ENCODE results near the gene MTUS2. TPM values are rescaled to one million over a fixed set of nuclear protein-coding genes. Genes with fewer than 3 reads are reported as not detected.

MTUS2 gene
- total and polyA plus RNA-seq, 7 experiments from 2014 or later, result 0.05 to 0.83 TPM; not detected in 5

DNA sequence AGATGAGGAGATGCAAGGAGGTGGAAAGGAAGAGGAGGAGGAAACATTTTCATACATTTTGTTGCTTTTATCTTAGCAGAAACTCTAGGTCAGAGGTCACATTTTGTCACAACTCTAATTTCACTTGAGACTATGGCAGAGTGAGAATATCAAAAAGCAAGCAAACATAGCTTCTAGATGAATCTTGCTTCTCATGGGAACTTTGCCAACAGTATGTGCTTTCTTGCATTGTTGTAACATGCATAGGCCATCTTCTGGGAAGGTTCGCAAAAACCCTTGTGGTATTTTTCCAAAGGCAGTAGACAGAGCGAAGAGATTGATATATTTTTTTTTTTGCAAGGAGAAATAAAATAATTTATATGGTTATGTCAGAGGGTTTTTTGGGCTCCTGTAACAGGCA, 291.3 kb downstream of the MTUS2 start:
- Mint-ChIP-seq H3K9me3 (peaks cover 0 to 2% (median 0%) of the 10 kb centered on the region in 11 donors), H3K27me3 (peaks cover 0 to 6% (median 0%) of the 10 kb centered on the region in 5 donors), H3K27ac (no peak overlapping the region), H3K4me3 (no peak overlapping the region), H3K36me3 (no peaks in the 10 kb centered on the region), H3K4me1 (peaks cover 0 to 2% (median 0%) of the 10 kb centered on the region in 7 donors)
- DNase-seq, result no peak
- Histone ChIP-seq H3K4me1 (ENCODE audit: control insufficient read depth in 2 of 2, insufficient read depth in 2 of 2, low read length in 2 of 2) (no peaks in the 10 kb centered on the region), H3K27ac (ENCODE audit: low read depth, low read length) (no peak overlapping the region), H3K36me3 (ENCODE audit: control insufficient read depth in 2 of 3, insufficient read depth in 3 of 3, low read length in 3 of 3) (no peaks in the 10 kb centered on the region), H3K9me3 (ENCODE audit: control insufficient read depth in 2 of 3, low read length in 3 of 3) (no peaks in the 10 kb centered on the region), H3K27me3 (ENCODE audit: control insufficient read depth in 2 of 2, insufficient read depth in 2 of 2, low read length in 2 of 2) (no peaks in the 10 kb centered on the region), H3K4me3 (ENCODE audit: low read length) (no peak overlapping the region)
- intact Hi-C loops (cut with micrococcal nuclease), result no loop called here
- ChIA-PET POLR2A (no interaction called here), CTCF (no interaction called here)
- no peak for ATAC-seq

DNA sequence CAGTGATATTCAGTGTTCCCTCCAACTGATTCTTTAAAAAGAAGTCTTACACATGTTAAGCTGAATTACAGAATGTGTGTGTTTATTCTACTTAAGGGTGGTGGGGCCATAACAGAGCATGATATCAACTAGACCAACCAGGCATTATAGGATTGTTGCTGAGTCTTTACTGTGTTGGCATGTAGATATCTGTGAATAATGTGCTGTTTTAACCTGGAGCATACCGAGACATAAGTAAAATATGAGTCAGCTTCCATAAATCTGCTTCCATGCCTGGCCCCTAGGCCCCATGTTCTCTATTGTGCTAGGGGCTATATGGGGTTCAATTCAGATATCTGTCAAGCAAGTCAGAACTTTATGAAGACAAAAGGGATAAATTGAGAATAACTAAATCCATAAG, 295.7 kb downstream of the MTUS2 start:
- H3K27ac ChIP-seq (ENCODE audit: low read depth, low read length), result no peak overlapping the region
- POLR2A ChIA-PET, result no interaction called here

DNA sequence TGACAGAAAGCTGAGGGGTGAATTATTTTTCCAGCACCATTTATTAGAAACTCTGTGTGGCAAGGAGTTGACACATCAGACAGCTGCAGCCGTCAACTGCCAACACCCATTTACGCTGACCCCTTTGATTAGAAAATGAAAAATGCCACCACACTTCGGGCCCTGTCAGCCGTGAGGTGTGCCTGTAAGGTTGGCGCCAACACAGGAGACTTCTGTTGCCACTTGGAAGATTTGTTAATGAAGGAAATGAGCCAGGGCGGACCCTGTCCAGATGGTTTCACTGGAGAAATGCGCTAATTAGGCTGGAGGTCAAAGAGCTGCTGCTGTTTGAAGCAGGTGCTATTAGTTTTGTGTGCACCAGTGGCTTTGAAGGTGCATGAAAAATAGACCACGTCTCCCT, 297.5 kb downstream of the MTUS2 start:
- ChIA-PET POLR2A (no interaction called here), CTCF (no interaction called here)
- intact Hi-C loops (cut with micrococcal nuclease), result no loop called here
- Histone ChIP-seq H3K27ac (ENCODE audit: low read depth, low read length) (no peak overlapping the region), H3K9me3 (ENCODE audit: control insufficient read depth in 2 of 3, low read length in 3 of 3) (no peaks in the 10 kb centered on the region), H3K4me1 (ENCODE audit: control insufficient read depth in 2 of 2, insufficient read depth in 2 of 2, low read length in 2 of 2) (no peaks in the 10 kb centered on the region), H3K36me3 (ENCODE audit: control insufficient read depth in 2 of 3, insufficient read depth in 3 of 3, low read length in 3 of 3) (no peaks in the 10 kb centered on the region), H3K4me3 (ENCODE audit: low read length) (no peak overlapping the region), H3K27me3 (ENCODE audit: control insufficient read depth in 2 of 2, insufficient read depth in 2 of 2, low read length in 2 of 2) (no peaks in the 10 kb centered on the region)
- ATAC-seq, result no peak
- Mint-ChIP-seq H3K4me3 (no peak overlapping the region), H3K27me3 (peaks cover 0 to 7% (median 0%) of the 10 kb centered on the region in 5 donors), H3K4me1 (no peaks in the 10 kb centered on the region), H3K27ac (no peak overlapping the region), H3K9me3 (peaks cover 0 to 2% (median 0%) of the 10 kb centered on the region in 11 donors), H3K36me3 (no peaks in the 10 kb centered on the region)
- DNase-seq, result no peak

More for the DNA sequence above, 295.7 kb downstream of the MTUS2 start:
- DNase-seq, result no peak
- CTCF ChIA-PET, result no interaction called here
- Mint-ChIP-seq H3K27ac (no peak overlapping the region), H3K27me3 (peaks cover 0 to 13% (median 0%) of the 10 kb centered on the region in 5 donors), H3K9me3 (peaks cover 0 to 2% (median 0%) of the 10 kb centered on the region in 11 donors), H3K4me1 (no peaks in the 10 kb centered on the region), H3K4me3 (no peak overlapping the region), H3K36me3 (no peaks in the 10 kb centered on the region)
- Histone ChIP-seq H3K36me3 (ENCODE audit: control insufficient read depth in 2 of 3, insufficient read depth in 3 of 3, low read length in 3 of 3) (no peaks in the 10 kb centered on the region), H3K9me3 (ENCODE audit: control insufficient read depth in 2 of 3, low read length in 3 of 3) (no peaks in the 10 kb centered on the region), H3K4me1 (ENCODE audit: control insufficient read depth in 2 of 2, insufficient read depth in 2 of 2, low read length in 2 of 2) (no peaks in the 10 kb centered on the region), H3K4me3 (ENCODE audit: low read length) (no peak overlapping the region), H3K27me3 (ENCODE audit: control insufficient read depth in 2 of 2, insufficient read depth in 2 of 2, low read length in 2 of 2) (no peaks in the 10 kb centered on the region)
- ATAC-seq, result no peak
- intact Hi-C loops (cut with micrococcal nuclease), result loop anchor here in 1 of 2 donors (2.0 kb wide), 1 partner anchor 19 kb away; no protein-coding TSS in a partner anchor

DNA sequence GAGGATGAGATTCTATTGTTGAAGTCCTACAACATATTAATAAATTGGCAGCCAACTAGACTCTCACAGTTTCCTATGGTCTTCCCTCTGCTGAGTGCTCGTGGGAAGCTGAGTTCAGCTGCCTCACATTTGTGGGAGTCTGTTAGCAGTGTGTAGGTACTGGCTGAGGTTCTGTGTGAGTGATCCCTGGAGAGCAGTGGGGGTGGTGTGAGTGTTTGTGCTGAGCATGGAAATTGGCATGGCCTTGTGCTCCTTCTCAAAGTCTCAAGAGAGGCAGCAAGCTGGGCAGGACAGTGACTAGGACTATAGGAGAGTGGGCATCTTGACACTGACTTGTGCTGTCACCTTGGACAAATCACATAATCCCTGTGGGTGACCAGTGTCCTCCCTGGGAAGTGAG, 298.3 kb downstream of the MTUS2 start:
- DNase-seq (no peak), ATAC-seq (no peak)
- CTCF ChIA-PET, result no interaction called here
- no peaks in the 10 kb centered on the region for H3K9me3 ChIP-seq (ENCODE audit: control insufficient read depth in 2 of 3, low read length in 3 of 3)
- POLR2A ChIA-PET, result no interaction called here
- peaks cover 0 to 2% (median 0%) of the 10 kb centered on the region in 11 donors for H3K9me3 Mint-ChIP-seq
- no peak overlapping the region for H3K4me3 ChIP-seq (ENCODE audit: low read length)
- H3K4me1 ChIP-seq (ENCODE audit: control insufficient read depth in 2 of 2, insufficient read depth in 2 of 2, low read length in 2 of 2), result no peaks in the 10 kb centered on the region
- H3K4me1 Mint-ChIP-seq, result no peaks in the 10 kb centered on the region
- intact Hi-C loops (cut with micrococcal nuclease), result no loop called here
- no peaks in the 10 kb centered on the region for H3K27me3 ChIP-seq (ENCODE audit: control insufficient read depth in 2 of 2, insufficient read depth in 2 of 2, low read length in 2 of 2)
- no peaks in the 10 kb centered on the region for H3K36me3 ChIP-seq (ENCODE audit: control insufficient read depth in 2 of 3, insufficient read depth in 3 of 3, low read length in 3 of 3)
- H3K27ac ChIP-seq (ENCODE audit: low read depth, low read length), result no peak overlapping the region
- H3K27me3 Mint-ChIP-seq, result peaks cover 0 to 7% (median 0%) of the 10 kb centered on the region in 5 donors
- no peak overlapping the region for H3K4me3 Mint-ChIP-seq
- no peaks in the 10 kb centered on the region for H3K36me3 Mint-ChIP-seq
- no peak overlapping the region for H3K27ac Mint-ChIP-seq

DNA sequence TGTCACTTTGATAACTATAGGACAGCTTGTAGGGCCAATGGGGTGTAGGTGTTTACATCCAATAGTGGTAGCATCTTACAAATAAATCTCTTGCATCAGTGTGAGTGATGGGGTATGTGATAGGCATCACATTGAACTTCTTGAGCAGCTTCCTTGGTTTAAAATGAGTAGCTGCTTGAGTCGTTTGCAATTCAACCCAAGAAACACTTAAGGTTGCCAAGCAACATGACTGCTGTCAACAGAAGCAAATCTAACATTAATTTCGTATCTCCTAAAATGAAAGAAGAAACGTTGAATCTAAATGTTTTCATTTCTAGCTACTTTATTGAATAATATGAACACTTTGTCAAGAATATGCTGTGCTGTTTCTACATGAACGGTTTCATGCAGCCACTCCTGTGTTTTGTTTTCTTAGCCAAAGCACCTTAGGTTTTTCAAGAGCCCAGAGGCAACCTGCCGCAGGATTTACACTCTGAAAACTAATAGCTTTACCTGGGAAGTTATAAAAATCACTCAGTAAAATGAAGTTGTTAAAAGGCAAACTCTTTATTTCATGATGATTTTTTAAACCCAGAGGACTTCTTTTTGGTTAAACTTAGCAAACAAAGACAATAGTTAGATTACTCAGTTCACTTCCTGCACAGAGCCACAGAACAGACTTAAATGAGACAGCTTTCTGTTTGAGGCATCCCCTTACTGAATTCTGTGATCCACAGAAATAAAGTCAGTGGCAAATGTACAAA, 305.2 kb downstream of the MTUS2 start:
- DNase-seq, result peak in 1 of 9 donors; percentile 3
- H3K36me3 ChIP-seq (ENCODE audit: control insufficient read depth in 2 of 3, insufficient read depth in 3 of 3, low read length in 3 of 3), result no peaks in the 10 kb centered on the region
- peaks cover 0 to 3% of the 10 kb centered on the region in 2 donors for H3K27me3 ChIP-seq (ENCODE audit: control insufficient read depth in 2 of 2, insufficient read depth in 2 of 2, low read length in 2 of 2)
- H3K27ac ChIP-seq (ENCODE audit: low read depth, low read length), result no peak overlapping the region
- intact Hi-C loops (cut with micrococcal nuclease), result loop anchor here in 1 of 2 donors (2.0 kb wide), 1 partner anchor 45 kb away; no protein-coding TSS in a partner anchor
- Mint-ChIP-seq H3K27ac (peak overlapping the region in 2 of 9 donors; percentile 43 to 65), H3K4me1 (peaks cover 0 to 12% (median 6%) of the 10 kb centered on the region in 7 donors), H3K4me3 (no peak overlapping the region), H3K36me3 (peaks cover 0 to 4% (median 0%) of the 10 kb centered on the region in 5 donors), H3K27me3 (no peaks in the 10 kb centered on the region), H3K9me3 (peaks cover 0 to 8% (median 0%) of the 10 kb centered on the region in 11 donors)
- H3K4me3 ChIP-seq (ENCODE audit: low read length), result no peak overlapping the region
- CTCF ChIA-PET, result interaction anchor here (1.2 kb wide), 1 partner anchor 11 kb away, joined by 3 read pairs; no protein-coding TSS in a partner anchor
- POLR2A ChIA-PET, result no interaction called here
- ATAC-seq, result peak; percentile 77
- peaks cover 0 to 5% of the 10 kb centered on the region in 2 donors for H3K4me1 ChIP-seq (ENCODE audit: control insufficient read depth in 2 of 2, insufficient read depth in 2 of 2, low read length in 2 of 2)
- no peaks in the 10 kb centered on the region for H3K9me3 ChIP-seq (ENCODE audit: control insufficient read depth in 2 of 3, low read length in 3 of 3)

DNA sequence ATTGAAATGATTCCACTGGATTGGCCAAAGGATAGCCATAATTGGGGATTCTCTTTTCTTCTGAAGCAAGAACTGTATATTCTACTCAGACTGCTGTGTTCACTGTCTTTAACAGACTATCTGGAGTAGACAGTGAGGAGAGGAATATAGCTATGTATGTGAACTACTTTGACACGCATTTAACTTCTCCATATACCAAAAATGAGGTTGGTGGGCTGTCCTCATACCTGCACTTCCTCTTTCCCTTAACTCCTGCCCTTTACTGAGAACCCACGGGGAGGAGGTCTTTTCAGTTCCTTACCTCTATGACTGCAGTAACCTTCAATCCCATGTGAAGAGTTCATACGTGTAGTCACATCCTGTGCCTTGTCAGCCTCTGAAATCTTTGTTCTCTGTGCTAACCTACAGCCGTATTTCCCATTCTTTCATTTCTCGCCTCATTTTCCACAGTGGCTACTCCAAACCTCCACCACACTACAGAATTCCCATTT, 305.8 kb downstream of the MTUS2 start:
- Histone ChIP-seq H3K27me3 (ENCODE audit: control insufficient read depth in 2 of 2, insufficient read depth in 2 of 2, low read length in 2 of 2) (peaks cover 0 to 3% of the 10 kb centered on the region in 2 donors), H3K9me3 (ENCODE audit: control insufficient read depth in 2 of 3, low read length in 3 of 3) (no peaks in the 10 kb centered on the region), H3K4me1 (ENCODE audit: control insufficient read depth in 2 of 2, insufficient read depth in 2 of 2, low read length in 2 of 2) (peaks cover 0 to 5% of the 10 kb centered on the region in 2 donors), H3K27ac (ENCODE audit: low read depth, low read length) (no peak overlapping the region), H3K36me3 (ENCODE audit: control insufficient read depth in 2 of 3, insufficient read depth in 3 of 3, low read length in 3 of 3) (no peaks in the 10 kb centered on the region), H3K4me3 (ENCODE audit: low read length) (no peak overlapping the region)
- H3K4me1 Mint-ChIP-seq, result peaks cover 0 to 12% (median 6%) of the 10 kb centered on the region in 7 donors
- ATAC-seq, result peak; percentile 49
- H3K27ac Mint-ChIP-seq, result peak overlapping the region in 5 of 9 donors; percentile 4 to 73 (median 43)
- CTCF ChIA-PET, result interaction anchor here (0.6 to 1.2 kb wide), 2 partner anchors 10 to 161 kb away, joined by 3 read pairs; no protein-coding TSS in a partner anchor
- peaks cover 0 to 8% (median 0%) of the 10 kb centered on the region in 11 donors for H3K9me3 Mint-ChIP-seq
- no peak for DNase-seq
- no peaks in the 10 kb centered on the region for H3K27me3 Mint-ChIP-seq
- POLR2A ChIA-PET, result no interaction called here
- intact Hi-C loops (cut with micrococcal nuclease), result loop anchor here in 1 of 2 donors (2.0 kb wide), 1 partner anchor 45 kb away; no protein-coding TSS in a partner anchor
- H3K36me3 Mint-ChIP-seq, result peaks cover 0 to 4% (median 0%) of the 10 kb centered on the region in 5 donors
- peak overlapping the region in 4 of 10 donors; percentile 19 to 63 (median 40) for H3K4me3 Mint-ChIP-seq
